Measurements from ENCODE around the gene INSL4.

INSL4 gene

DNA sequence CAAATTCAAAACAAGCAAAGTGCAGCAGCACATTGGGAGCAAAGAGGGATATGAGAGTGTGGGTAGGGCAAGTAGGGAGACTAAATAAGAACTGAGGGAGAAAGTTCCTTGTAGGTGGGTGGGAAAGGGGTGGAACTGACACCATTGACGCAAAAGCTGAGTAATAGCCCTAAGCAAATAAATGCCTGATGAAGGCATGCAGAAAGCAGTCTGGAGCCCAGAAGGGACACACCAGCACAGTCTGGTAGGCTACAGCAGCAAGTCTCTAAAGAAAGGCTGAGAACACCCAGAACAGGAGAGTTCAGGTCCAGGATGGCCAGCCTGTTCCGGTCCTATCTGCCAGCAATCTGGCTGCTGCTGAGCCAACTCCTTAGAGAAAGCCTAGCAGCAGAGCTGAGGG, at the start of gene INSL4:
INSL4 (plus strand) TSS at position 208 of the 400 bp plus-strand sequence; CDS start at position 313, 105 bp downstream.
- no peak for DNase-seq

DNA sequence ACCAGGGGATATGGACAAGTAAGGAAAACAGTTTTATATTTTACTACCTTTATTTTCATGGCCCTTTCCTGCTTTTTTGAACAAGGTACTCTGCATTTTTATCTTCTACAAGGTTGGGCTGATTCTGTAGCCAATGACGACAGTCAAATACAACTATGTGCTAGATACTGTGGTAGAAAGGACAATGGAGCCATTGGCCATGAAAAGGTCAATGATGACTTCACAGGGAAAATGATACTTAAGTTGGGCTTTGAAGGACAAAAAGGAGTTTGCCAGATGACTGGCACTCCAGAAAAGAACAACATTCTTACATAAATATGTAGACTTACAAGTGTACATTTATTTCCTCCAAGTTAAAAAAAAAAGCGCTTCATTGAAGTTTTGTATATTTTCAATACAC, 46.4 kb upstream of the INSL4 start:
- no peak for DNase-seq

DNA sequence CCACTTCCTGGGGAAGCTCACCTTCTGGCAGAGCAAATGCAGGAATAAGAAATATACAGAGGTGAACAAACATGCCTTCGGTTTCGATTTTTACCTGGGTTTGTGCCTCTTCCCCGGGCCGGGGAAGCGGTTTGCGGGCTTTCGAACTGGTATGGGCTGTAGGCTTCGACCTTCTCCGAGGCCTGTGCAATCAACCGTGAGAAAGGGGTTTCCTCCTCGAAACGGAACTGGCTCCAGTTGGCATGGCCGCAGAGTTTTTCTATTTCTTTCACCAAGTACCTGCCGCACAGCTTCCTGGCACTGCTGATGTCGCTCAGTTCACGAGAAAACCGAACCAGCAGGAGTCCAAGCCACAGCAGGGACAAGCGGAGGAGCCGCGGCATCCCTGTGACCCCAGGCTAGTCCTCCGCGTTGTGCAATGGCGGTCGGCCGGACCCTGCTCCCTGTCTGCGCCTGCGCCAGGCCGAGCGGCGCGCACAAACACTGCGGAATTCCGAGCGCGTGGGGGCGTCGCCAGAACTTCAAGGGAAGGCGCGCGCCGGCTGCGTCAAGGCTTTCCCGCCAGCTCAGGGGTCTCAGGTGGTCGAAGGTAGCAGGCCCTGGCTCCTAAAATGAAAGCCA, 45.9 kb upstream of the INSL4 start, which contains the start of gene INSL6:
INSL6 (minus strand) TSS at position 420 of the 621 bp plus-strand sequence; CDS start at position 383, 37 bp downstream.
- no peak for DNase-seq

DNA sequence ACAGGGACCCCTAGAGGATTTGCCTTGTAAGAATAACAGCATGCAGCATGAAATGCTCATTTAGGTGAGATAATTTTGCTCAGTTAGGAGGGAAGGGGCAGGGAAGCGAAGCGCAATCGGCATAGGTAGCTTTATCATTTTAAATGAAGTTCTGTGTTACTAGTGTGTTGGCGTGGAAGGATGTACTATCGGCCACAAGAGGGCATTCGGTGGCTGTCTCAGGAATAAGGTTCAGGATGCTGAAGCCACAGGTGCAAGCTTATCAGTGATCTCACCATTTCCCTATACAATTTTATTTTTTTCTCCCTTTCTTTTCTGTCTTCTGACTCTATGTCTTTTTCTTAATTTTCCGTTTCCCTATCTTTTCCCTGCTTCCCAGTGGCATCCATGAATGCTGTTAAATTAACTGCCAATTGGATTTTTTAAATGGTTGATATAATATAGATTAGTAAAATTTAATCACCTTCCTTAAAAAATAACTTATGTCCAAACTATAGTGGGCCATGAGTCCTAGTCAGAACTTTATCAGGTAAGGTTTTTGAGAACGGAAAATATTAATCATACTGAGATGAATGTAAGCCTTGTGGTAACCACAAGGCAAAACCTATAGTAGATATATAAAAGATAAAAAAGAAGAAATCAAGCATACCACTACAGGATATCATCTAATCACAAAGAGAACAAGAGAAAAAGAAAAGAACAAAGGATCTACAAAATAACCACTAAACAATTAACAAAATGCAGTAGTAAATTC, 44.6 kb upstream of the INSL4 start:
- peak; percentile 41 for DNase-seq

DNA sequence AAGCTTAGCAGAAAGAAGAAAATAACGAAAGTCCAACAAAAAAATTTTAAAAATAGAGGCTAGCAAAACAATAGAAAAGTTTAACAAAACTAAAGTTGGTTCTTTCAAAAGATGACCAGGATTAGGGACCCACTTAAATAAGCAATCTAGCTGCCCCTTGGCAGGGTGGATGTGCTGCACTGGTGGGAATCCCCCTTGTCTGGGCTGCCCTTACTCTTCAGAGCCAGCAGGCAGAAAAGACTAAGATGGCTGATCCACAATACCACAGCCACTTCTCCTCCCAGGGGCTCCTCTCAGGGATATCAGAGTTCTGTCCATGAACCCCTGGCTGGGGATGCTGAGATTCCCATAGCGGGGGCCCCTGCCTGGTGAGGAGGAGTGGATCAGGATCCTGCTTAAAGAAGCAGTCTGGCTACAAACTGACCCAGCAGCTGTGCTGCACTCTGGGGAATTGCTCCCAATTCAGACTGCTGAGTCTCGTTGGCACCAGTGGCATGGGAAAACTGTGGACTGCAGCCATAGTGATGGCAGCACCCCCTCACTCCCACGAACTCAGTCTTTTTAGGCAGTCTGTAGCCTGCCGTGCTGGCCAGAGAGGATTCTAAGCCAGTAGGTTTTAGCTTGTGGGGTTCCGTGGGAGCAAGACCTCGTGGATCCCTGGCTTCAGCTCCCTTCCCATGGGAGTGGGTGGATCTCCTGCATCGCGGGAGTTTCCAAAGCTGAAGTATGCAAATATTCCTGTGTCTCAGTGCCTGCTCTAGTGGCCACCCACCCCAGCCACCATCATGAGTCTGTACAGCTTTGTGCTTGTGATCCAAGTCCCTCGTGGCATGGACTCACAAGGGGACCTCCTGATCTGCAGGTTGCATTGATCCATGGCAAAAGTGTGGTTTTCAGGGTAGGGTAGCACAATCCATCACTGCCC, 42.9 kb upstream of the INSL4 start:
- no peak for DNase-seq

DNA sequence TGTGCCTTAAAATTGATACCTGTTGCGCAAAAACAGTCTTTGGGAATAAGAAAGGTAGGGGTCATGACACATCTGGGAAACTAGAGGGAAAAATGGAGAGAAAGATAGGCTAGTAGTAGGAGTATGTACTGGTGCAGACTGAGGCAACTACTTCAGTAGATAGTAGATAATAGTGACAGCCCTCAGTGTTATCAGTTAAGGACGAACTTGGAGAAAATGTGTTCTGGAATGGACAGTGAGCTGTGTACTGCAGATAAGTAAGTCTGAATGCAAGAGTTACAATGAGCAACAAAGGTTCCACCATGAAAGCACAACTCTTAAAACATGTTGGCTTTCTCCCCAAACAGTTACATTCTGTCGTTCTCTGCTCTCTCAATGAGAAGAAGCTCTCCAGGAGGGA, 39.2 kb upstream of the INSL4 start:
- DNase-seq, result no peak

DNA sequence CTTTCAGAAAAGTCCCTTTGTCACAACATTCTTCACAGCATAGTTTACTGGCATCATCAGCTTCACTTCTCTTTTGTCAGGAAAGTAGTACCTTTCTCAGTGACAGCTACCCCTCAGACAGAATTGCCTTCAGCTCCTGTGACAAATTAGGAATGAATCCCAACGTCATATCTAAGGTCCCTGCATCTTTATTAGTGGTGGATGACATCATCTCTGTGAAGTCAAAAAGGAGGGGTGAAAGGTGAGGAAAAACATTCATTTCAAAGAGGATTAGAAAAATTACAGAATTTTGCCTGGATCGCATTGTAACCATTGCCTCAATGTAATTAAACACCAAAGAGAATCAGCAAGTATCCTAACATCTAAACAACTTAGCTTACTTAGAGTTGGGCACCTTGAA, 37.9 kb upstream of the INSL4 start:
- no peak for DNase-seq

DNA sequence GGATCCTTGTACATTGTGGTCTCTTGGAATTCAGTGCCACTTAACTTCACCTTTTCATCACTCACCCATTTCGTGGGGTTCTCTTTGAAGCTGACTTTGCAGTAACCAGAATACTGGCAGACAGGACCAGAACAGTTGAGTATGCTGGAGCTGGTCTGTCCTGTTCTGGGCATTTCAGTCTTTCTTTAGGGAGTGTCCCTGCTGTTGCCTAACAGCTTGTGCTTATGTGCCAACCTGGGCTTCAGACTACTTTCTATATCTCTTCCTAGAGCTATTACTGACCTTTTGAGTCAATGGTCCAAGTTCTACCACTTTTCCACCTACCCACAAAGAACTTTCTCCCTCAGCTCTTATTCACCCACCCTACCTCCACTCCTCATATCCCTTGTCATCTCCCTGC, 35.8 kb upstream of the INSL4 start:
- no peak for DNase-seq

DNA sequence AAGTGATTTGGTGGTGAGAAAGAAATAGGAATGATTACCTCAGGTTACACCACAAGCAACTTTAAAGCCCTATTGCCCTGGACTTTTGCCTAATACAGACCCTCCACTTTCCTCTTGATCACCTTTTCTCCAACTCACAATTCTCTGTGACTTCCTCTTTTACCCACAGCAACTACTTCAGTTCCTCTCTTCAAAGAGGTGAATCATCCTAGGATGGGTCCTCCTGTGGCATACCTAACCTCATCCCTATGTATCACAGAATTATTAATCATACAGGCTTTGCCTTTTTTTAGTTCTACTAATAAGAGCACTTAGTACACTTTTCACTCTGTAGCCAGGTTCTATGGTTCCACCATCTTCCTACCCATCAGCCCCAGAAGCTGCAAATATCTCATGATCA, 26.1 kb upstream of the INSL4 start:
- no peak for DNase-seq

DNA sequence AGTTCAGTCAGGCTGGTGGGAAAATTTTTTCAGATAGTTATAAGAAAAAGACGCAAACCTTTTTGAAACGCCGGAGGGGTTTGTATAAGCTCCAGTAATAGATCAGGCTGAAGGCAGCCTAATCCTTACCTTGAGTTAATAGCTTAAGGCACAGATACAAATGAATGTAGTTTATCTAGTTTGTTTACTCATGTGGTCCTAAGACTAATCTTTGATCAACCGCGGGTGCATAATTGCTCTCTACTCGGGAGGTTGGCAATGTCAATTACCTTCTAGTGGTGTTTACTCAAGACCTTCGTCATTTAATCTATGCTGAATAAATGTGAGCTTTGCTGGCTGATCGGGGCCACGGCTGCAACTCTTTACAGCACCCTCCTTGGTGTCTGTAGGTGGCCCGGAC, 665 bp upstream of the INSL4 start:
- DNase-seq, result no peak

DNA sequence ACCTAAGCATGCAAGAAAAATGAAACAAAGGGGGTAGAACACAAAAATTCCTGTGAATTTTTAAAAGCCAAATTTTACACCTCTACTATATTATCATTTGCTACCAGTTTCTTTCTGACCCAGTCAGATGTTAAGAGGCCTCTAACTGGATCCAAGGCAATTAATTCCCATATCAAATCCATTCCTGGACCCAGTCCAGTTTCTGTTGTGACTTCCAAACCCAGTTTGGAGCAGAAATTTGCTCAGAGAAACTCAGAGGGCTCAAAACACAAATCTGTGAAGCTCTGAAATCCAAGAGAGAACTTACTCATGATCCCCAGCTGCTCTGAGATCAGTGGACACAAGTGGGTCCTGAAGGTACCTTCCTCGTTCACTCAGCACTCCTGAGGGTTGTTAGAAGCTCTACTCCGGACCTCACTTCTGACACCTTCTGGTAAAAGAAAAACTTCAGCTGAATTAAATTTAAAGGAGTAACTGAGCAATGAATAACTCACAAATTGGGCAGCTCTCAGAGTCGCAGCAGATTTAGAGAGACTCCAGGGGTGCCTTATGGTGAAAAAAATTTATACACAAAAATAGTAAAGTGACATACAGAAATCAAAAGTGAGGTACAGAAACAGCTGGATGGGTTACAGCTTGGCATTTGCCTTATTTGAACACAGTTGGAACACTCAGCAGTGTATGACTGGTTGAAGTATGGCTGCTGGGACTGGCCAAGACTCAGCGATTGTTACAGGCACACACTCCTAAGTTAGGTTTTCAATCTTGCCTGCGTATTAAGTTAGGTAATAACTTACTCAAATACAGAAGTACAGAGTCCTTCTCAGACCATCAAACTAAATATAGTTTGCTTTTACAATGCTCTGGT, 32.4 kb downstream of the INSL4 start:
- DNase-seq, result no peak

DNA sequence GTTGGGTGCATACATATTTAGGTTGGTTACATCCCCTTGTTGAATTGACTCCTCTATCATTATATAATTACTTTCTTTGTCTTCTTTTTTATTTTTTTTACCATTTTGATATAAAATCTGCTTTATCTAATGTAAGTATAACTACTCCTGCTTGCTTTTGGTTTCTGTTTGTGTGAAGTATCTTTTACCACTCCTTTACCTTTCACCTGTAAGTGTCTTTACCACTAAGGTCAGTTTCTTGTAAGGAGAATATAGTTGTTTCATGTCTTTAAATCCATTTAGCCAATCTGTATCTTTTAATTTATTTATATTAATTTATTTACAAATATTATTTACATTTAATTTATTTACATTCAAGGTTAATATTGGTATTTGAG, 33.0 kb downstream of the INSL4 start:
- no peak for DNase-seq

DNA sequence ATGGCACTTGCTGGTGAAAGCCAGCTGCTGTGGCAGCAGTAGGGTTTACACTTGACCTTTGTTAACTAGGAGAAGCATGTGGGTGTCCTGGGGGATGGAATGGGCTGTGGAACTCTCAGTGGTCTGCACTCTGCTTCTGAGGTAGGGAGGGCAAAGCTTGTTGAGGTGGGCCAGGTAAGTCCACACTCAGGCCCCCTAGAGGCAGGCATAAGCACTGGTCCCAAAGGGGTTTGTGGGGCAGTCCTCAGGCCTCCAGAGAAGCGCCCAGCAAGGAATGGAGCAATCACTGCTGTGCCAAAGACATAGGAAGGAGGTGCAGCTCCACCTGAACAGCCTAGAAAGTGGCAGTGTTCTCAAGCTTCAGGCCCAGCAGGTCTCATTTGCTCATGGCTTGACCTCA, 34.7 kb downstream of the INSL4 start:
- DNase-seq, result no peak

DNA sequence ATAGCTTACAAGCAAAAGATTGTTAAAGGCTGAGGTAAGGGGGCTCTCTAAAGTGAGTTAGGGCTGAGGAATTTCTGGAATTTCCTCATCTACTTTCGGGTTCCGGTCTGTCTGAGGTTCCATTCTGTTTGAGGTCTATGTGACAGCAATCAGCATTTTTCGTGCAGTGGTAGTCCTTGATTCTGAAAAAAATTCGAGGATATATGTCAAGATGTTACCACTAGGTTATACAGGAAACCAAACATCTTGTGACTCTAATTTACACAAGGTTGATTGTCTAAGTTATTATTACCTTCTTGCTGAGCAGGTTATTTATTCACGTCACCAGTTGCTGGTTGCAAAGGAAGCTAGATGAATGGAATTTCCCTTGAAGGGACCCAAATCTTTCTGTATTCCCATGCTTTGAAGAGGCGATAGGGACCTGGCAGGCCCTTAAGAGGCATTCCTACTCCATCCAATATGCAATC, 38.1 kb downstream of the INSL4 start:
- DNase-seq, result no peak

DNA sequence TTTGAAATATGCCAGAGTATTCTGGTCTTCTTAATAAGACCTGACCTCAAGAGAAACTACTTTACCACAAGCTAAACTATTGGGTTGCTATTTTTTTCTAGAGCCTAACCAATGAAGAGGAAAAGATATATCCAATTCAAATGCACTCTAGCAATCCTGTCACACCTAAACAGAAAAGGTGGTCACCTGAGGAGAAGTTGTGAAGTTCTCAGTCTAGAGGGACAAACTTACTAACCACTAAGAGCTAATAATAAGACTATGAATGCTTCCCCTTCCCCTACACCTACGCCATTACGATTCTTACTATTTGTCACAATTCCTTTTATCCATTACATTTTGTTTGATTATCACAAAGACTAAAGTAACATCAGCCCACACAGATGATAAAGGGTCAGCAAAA, 43.6 kb downstream of the INSL4 start:
- DNase-seq, result no peak

DNA sequence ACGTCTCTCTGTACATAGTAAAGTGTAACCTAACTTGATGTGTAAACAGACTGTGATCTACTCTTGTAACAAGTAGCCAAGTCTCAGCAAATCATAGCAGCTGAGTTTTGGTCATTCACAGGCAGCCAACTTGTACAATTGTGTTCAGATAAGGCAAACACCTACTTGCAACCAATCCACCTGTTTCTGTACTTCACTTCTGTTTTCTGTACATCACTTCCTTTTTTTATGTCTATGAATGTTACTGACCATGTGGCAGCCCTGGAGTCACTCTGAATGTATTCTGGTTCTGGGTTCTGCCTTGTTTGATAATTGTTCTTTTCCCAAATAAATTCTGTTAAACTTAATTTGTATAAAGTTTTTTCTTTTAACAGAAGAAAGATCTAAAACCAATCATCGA, 47.3 kb downstream of the INSL4 start:
- no peak for DNase-seq
